HepG2 (cell line): Measurements from ENCODE around the gene DRAP1. TPM values are rescaled to one million over a fixed set of nuclear protein-coding genes. Genes with fewer than 3 reads are reported as not detected.

Source experiments
- ATAC-seq: fragments of 200-7000 bp; cut with Tn5 transposase; 3 replicates; pipeline ENCODE4 v1.9.1; 2020; ENCODE audit warnings: mild to moderate bottlenecking, moderate library complexity
- BruUV-seq: library from RNA; stranded (reverse); fragments of 400-500 nt; replicated peaks from 2 replicates; lab custom pipeline; 2021; lab: Mats Ljungman, UMichigan
- CTCF ChIA-PET: fragments of 300-600 bp; formaldehyde crosslinking; extraction: SDS; loops from one replicate; lab custom pipeline; 2021; ENCODE audit warnings: low total read pairs, inconsistent platforms, low intra/inter-chr PET ratio; lab: Yijun Ruan, JAX
- POLR2A ChIA-PET: fragments of 350-600 bp; sonication (Branson Sonifier 250); formaldehyde crosslinking; loops from one replicate; lab custom pipeline; 2020; ENCODE audit warnings: antibody characterized with exemption, inconsistent platforms; lab: Yijun Ruan, JAX
- DNase-seq: peaks from one replicate; pipeline ENCODE4 v3.0.0-alpha.2; 2015; ENCODE audit warnings: low spot score
- FAIRE-seq: peaks from 3 replicates; lab custom pipeline; 2011; peaks lifted over from hg19 to GRCh38; lab: Jason Lieb, UNC
- H2AFZ ChIP-seq: one replicate; pipeline ENCODE4 v1.6.1; 2011; ENCODE audit warnings: low read length, inconsistent platforms
- H3K27ac ChIP-seq: fragments of 300-600 bp; 3 replicates; pipeline ENCODE4 v1.8.0; 2011; ENCODE audit warnings: mixed run types, mild to moderate bottlenecking, mixed read lengths, low read length, inconsistent platforms; ENCODE audit not compliant: insufficient read depth; ENCODE audit errors: extremely low read length
- H3K27me3 ChIP-seq, 2 experiments: fragments of 200-600 bp in 1 of 2; 2 replicates in 1 of 2; 3 replicates in 1 of 2; pipeline versions ENCODE4 v1.6.0 to v1.8.0; 2011; ENCODE audit warnings: low read length in 2 of 2, mild to moderate bottlenecking in 2 of 2, moderate library complexity in 2 of 2, inconsistent platforms in 1 of 2; ENCODE audit not compliant: insufficient read depth in 2 of 2, control insufficient read depth in 1 of 2
- H3K36me3 ChIP-seq, 2 experiments: fragments of 200-600 bp in 1 of 2; replicated peaks in 1 of 2; 2 replicates in 1 of 2; 3 replicates in 1 of 2; pipeline versions ENCODE4 v1.5.1 to v1.8.0; 2011; ENCODE audit warnings: low read length in 2 of 2, inconsistent platforms in 1 of 2; ENCODE audit not compliant: insufficient read depth in 2 of 2, control insufficient read depth in 1 of 2
- H3K4me1 ChIP-seq: 2 replicates; pipeline ENCODE4 v1.5.1; 2012; ENCODE audit warnings: low read length, inconsistent platforms; ENCODE audit not compliant: insufficient read depth
- H3K4me2 ChIP-seq: 2 replicates; pipeline ENCODE4 v1.6.0; 2011; ENCODE audit warnings: low read depth, low read length, inconsistent platforms
- H3K4me3 ChIP-seq, 3 experiments: fragments of 200-600 bp in 1 of 3; sonication (generic), shearing (Covaris generic) in 1 of 3; replicated peaks in 1 of 3; 2 replicates each; pipeline ENCODE4 v1.5.1; 2011 to 2016; ENCODE audit warnings: low read length in 3 of 3, inconsistent platforms in 2 of 3, low read depth in 2 of 3, mild to moderate bottlenecking in 2 of 3, control low read depth in 1 of 3, mixed read lengths in 1 of 3; ENCODE audit not compliant: insufficient read depth in 1 of 3
- H3K79me2 ChIP-seq: one replicate; pipeline ENCODE4 v1.6.1; 2011; ENCODE audit warnings: low read length, inconsistent platforms; ENCODE audit not compliant: insufficient read depth
- H3K9ac ChIP-seq: 2 replicates; pipeline ENCODE4 v1.6.0; 2011; ENCODE audit warnings: mild to moderate bottlenecking, low read depth, low read length, inconsistent platforms; ENCODE audit not compliant: insufficient read depth
- H3K9me3 ChIP-seq: 2 replicates; pipeline ENCODE4 v1.5.1; 2012; ENCODE audit warnings: mild to moderate bottlenecking, low read length
- H4K20me1 ChIP-seq: 2 replicates; pipeline ENCODE4 v1.6.0; 2011; ENCODE audit warnings: inconsistent platforms, mild to moderate bottlenecking, low read length, moderate library complexity; ENCODE audit not compliant: insufficient read depth
- ATAD3A ChIP-seq: sonication (generic); formaldehyde crosslinking; IDR thresholded peaks from 2 replicates; pipeline ENCODE4 v1.4.0; 2020; ENCODE audit warnings: missing genetic modification reagents
- CCDC6 ChIP-seq: sonication (generic); formaldehyde crosslinking; IDR thresholded peaks from 2 replicates; pipeline ENCODE4 v1.8.1; 2022; ENCODE audit warnings: mild to moderate bottlenecking, missing genetic modification reagents, moderate library complexity
- DMTF1 ChIP-seq: sonication (generic); formaldehyde crosslinking; IDR thresholded peaks from 2 replicates; pipeline ENCODE4 v1.4.0; 2020; ENCODE audit warnings: mild to moderate bottlenecking, missing genetic modification reagents
- GPN1 ChIP-seq: sonication (generic); formaldehyde crosslinking; IDR thresholded peaks from 2 replicates; pipeline ENCODE4 v1.5.1; 2020; ENCODE audit warnings: missing genetic modification reagents, borderline replicate concordance
- HNRNPK ChIP-seq: fragments of 200-400 bp; formaldehyde crosslinking; IDR thresholded peaks from 2 replicates; pipeline ENCODE4 v1.6.1; 2018; ENCODE audit warnings: low read length, low read depth, moderate library complexity, mild to moderate bottlenecking; ENCODE audit not compliant: poor library complexity, severe bottlenecking
- HOMEZ ChIP-seq: IDR thresholded peaks from 2 replicates; pipeline ENCODE4 v1.6.1; 2016; ENCODE audit warnings: low read depth
- KDM5A ChIP-seq: fragments of 200-600 bp; sonication (generic); IDR thresholded peaks from 2 replicates; pipeline ENCODE4 v1.7.0; 2018; ENCODE audit warnings: antibody characterized with exemption, mild to moderate bottlenecking, low read length, borderline replicate concordance
- NAIF1 ChIP-seq: sonication (generic); formaldehyde crosslinking; IDR thresholded peaks from 2 replicates; pipeline ENCODE4 v1.5.0; 2020; ENCODE audit warnings: mild to moderate bottlenecking, missing genetic modification reagents, borderline replicate concordance
- NR3C1 ChIP-seq: sonication (generic); formaldehyde crosslinking; IDR thresholded peaks from 2 replicates; pipeline ENCODE4 v1.4.0; 2020; ENCODE audit warnings: missing genetic modification reagents
- RFX1 ChIP-seq: fragments of 450-650 bp; IDR thresholded peaks from 2 replicates; pipeline ENCODE4 v1.6.1; 2017
- SMC3 ChIP-seq: IDR thresholded peaks from 2 replicates; pipeline ENCODE4 v1.6.1; 2011; ENCODE audit warnings: low read length, improper control_type of control experiment
- TRAFD1 ChIP-seq: sonication (generic); formaldehyde crosslinking; IDR thresholded peaks from 2 replicates; pipeline ENCODE4 v1.5.1; 2020; ENCODE audit warnings: missing genetic modification reagents, mild to moderate bottlenecking, borderline replicate concordance
- ZBTB14 ChIP-seq: sonication (generic); formaldehyde crosslinking; IDR thresholded peaks from 2 replicates; pipeline ENCODE4 v1.4.0; 2020; ENCODE audit warnings: missing genetic modification reagents
- ZBTB7A ChIP-seq: sonication (generic); formaldehyde crosslinking; IDR thresholded peaks from 2 replicates; pipeline ENCODE4 v1.8.0; 2022; ENCODE audit warnings: mild to moderate bottlenecking, missing genetic modification reagents
- ZNF619 ChIP-seq: sonication (generic); formaldehyde crosslinking; IDR thresholded peaks from 2 replicates; pipeline ENCODE4 v1.4.0; 2020; ENCODE audit warnings: mild to moderate bottlenecking, missing genetic modification reagents
- ZNF644 ChIP-seq: IDR thresholded peaks from 2 replicates; pipeline ENCODE4 v1.6.1; 2016; ENCODE audit warnings: low read depth
- ZNF672 ChIP-seq: sonication (generic); formaldehyde crosslinking; IDR thresholded peaks from 2 replicates; pipeline ENCODE4 v1.8.1; 2022; ENCODE audit warnings: missing genetic modification reagents
- WGBS: methylation state at CpG from one replicate; pipeline ENCODE4 v1.1.6; 2017; ENCODE audit warnings: low lambda C conversion rate; 5-methylcytosine and 5-hydroxymethylcytosine counted together
- in situ Hi-C: cut with HindIII; loops from 2 replicates; pipeline ENCODE4 v1.10.0; 2017; ENCODE audit warnings: low pct_unique_long_range_greater_than_20kb; ENCODE audit not compliant: extremely low pct_ligation_motif_present
- intact Hi-C: fragments of 100-400 bp; cut with micrococcal nuclease; formaldehyde crosslinking; loops from one replicate; pipeline ENCODE4 v1.10.0; 2022; ENCODE audit not compliant: unreplicated experiment
- polyA plus RNA-seq, 8 experiments: library from polyadenylated mRNA; depleted of rRNA in 3 of 8; stranded (reverse) in 7 of 8; unstranded in 1 of 8; fragments of >200 nt; fragmentation: Illumina TruSeq in 4 of 8; extraction: Trizol in 4 of 8; gene quantifications; 2 replicates each; pipeline versions ENCODE4 v1.2.1 to v1.2.3, GENCODE V29; 2011 to 2016; ENCODE audit warnings: low read depth in 4 of 8, missing spikeins in 1 of 8, mixed read lengths in 1 of 8; ENCODE audit not compliant: insufficient read depth in 1 of 8
- total RNA-seq, 5 experiments: library from RNA; depleted of rRNA; stranded (reverse); fragments of >200 nt; fragmentation: Illumina TruSeq; extraction: Trizol; gene quantifications; 2 replicates each; pipeline ENCODE4 v1.2.3, GENCODE V29; 2016; ENCODE audit warnings: low read depth in 1 of 5

Gene DRAP1
- total and polyA plus RNA-seq, 2 of the 13 experiments (the other 11 are each of a cell fraction or from before 2014, with no cell fraction given) = 46.8 to 52.3 TPM

- no TSS peak for BruUV-seq
- ChIA-PET CTCF (interaction anchor here (1.2 kb wide), 1 partner anchor 11 kb away, joined by 3 read pairs; the partner anchor contains the start of gene FIBP), POLR2A (interaction anchor here (1.4 to 6.2 kb wide), 9 partner anchors 9 to 187 kb away, joined by 4 to 95 read pairs (median 8); partner anchors contain the start of genes C11orf68, CCDC85B, CFL1 and FIBP)
- Histone ChIP-seq H3K27me3 (no peaks in the 10 kb centered on the region; a peak in 1 of 5 replicates), H2AFZ (no peak overlapping the region), H4K20me1 (no peaks in the 10 kb centered on the region), H3K4me1 (peaks cover 55% of the 10 kb centered on the region), H3K9ac (peak overlapping the region; percentile 88), H3K4me3 (peak overlapping the region; percentile 84 to 89 (median 89)), H3K9me3 (no peaks in the 10 kb centered on the region), H3K27ac (peak overlapping the region; percentile 66), H3K79me2 (peaks cover 32% of the 10 kb centered on the region), H3K36me3 (peaks cover 6 to 16% of the 10 kb centered on the region in 2 experiments; a peak in 4 of 5 replicates), H3K4me2 (peak overlapping the region; percentile 93)
- 0% methylated on average over 11 of the region's 78 CpGs for WGBS
- DNase-seq (peak; percentile 58), FAIRE-seq (no peak), ATAC-seq (peak; percentile 55)
- in situ Hi-C loops = no loop called here
- intact Hi-C loops = no loop called here
- TF ChIP-seq TRAFD1 (CRISPR knock-in tag) (no peak), SMC3 (no peak), KDM5A (no peak), ZNF619 (CRISPR knock-in tag) (no peak), NAIF1 (no peak), ZNF672 (CRISPR knock-in tag) (no peak; the same call in 1 of the 2 replicates), ZNF644 (CRISPR knock-in tag) (no peak), GPN1 (CRISPR knock-in tag) (no peak), HNRNPK (peak; percentile 3), RFX1 (no peak), ZBTB14 (CRISPR knock-in tag) (no peak), HOMEZ (CRISPR knock-in tag) (no peak), NR3C1 (CRISPR knock-in tag) (no peak), DMTF1 (CRISPR knock-in tag) (no peak), CCDC6 (CRISPR knock-in tag) (no peak; the same call in 1 of the 2 replicates), ZBTB7A (no peak; the same call in 1 of the 2 replicates), ATAD3A (CRISPR knock-in tag) (no peak)
Measured at GRCh38 chr11:65899356-65900124, 19.7 kb upstream of the DRAP1 start.
